ENCODE results near the gene CTSC. TPM values are rescaled to one million over a fixed set of nuclear protein-coding genes. Genes with fewer than 3 reads are reported as not detected.

The CTSC gene
- polyA plus RNA-seq (ENCODE audit: insufficient read length in 3 of 3): 100 to 1,000 TPM; 262 to 325 (median 264) TPM

- peak; percentile 63 to 80 (median 79) for DNase-seq (ENCODE audit: low read depth in 3 of 3, low spot score in 2 of 3)
Observed at GRCh38 chr11:88337181-88337986, at the start of gene CTSC. Gene CTSC (minus strand): TSS chr11:88337736. CDS start chr11:88337672, 64 bp downstream.

GRCh38 chr11:88384669-88385005 is 47.1 kb upstream of the CTSC start:
- DNase-seq (ENCODE audit: low read depth in 3 of 3, low spot score in 2 of 3): no peak

GRCh38 chr11:88384004-88384668 is 46.6 kb upstream of the CTSC start:
- DNase-seq (ENCODE audit: low read depth in 3 of 3, low spot score in 2 of 3): no peak

GRCh38 chr11:88383447-88383846 is 45.9 kb upstream of the CTSC start:
- DNase-seq (ENCODE audit: low read depth in 3 of 3, low spot score in 2 of 3): no peak

- DNase-seq (ENCODE audit: low read depth in 3 of 3, low spot score in 2 of 3): no peak
Observed at GRCh38 chr11:88379130-88379529, 41.6 kb upstream of the CTSC start.

GRCh38 chr11:88378422-88379066 is 41.0 kb upstream of the CTSC start:
- DNase-seq (ENCODE audit: low read depth in 3 of 3, low spot score in 2 of 3): no peak

GRCh38 chr11:88377646-88378045 is 40.1 kb upstream of the CTSC start:
- no peak for DNase-seq (ENCODE audit: low read depth in 3 of 3, low spot score in 2 of 3)

GRCh38 chr11:88377144-88377543 is 39.6 kb upstream of the CTSC start:
- DNase-seq (ENCODE audit: low read depth in 3 of 3, low spot score in 2 of 3): no peak

GRCh38 chr11:88375927-88376470 is 38.5 kb upstream of the CTSC start:
- no peak for DNase-seq (ENCODE audit: low read depth in 3 of 3, low spot score in 2 of 3)

GRCh38 chr11:88370782-88371181 is 33.2 kb upstream of the CTSC start:
- DNase-seq (ENCODE audit: low read depth in 3 of 3, low spot score in 2 of 3): no peak

- no peak for DNase-seq (ENCODE audit: low read depth in 3 of 3, low spot score in 2 of 3)
Observed at GRCh38 chr11:88367310-88367709, 29.8 kb upstream of the CTSC start.

GRCh38 chr11:88363648-88364065 is 26.1 kb upstream of the CTSC start:
- DNase-seq (ENCODE audit: low read depth in 3 of 3, low spot score in 2 of 3): no peak

GRCh38 chr11:88363004-88363403 is 25.5 kb upstream of the CTSC start:
- no peak for DNase-seq (ENCODE audit: low read depth in 3 of 3, low spot score in 2 of 3)

- no peak for DNase-seq (ENCODE audit: low read depth in 3 of 3, low spot score in 2 of 3)
Observed at GRCh38 chr11:88360141-88360540, 22.6 kb upstream of the CTSC start.

- DNase-seq (ENCODE audit: low read depth in 3 of 3, low spot score in 2 of 3): no peak
Observed at GRCh38 chr11:88359541-88359940, 22.0 kb upstream of the CTSC start.

GRCh38 chr11:88359114-88359513 is 21.6 kb upstream of the CTSC start:
- no peak for DNase-seq (ENCODE audit: low read depth in 3 of 3, low spot score in 2 of 3)

- DNase-seq (ENCODE audit: low read depth in 3 of 3, low spot score in 2 of 3): no peak
Observed at GRCh38 chr11:88358040-88358431, 20.5 kb upstream of the CTSC start.

GRCh38 chr11:88357323-88358039 is 19.9 kb upstream of the CTSC start:
- no peak for DNase-seq (ENCODE audit: low read depth in 3 of 3, low spot score in 2 of 3)

- no peak for DNase-seq (ENCODE audit: low read depth in 3 of 3, low spot score in 2 of 3)
Observed at GRCh38 chr11:88355887-88356286, 18.4 kb upstream of the CTSC start.

GRCh38 chr11:88354912-88355311 is 17.4 kb upstream of the CTSC start:
- no peak for DNase-seq (ENCODE audit: low read depth in 3 of 3, low spot score in 2 of 3)

Measured in right renal cortex interstitium (tissue), 3 donors.